AG10803 (cell line): ENCODE data around the gene CELF2.

Experiments
- DNase-seq: peaks from one replicate; pipeline ENCODE4 v3.0.0; 2010; ENCODE audit warnings: low read depth
- H3K4me3 ChIP-seq: 2 replicates; pipeline ENCODE4 v1.5.1; 2011; ENCODE audit warnings: mild to moderate bottlenecking, low read length, control low read depth
- CTCF ChIP-seq: conservative IDR thresholded peaks from 2 replicates; pipeline ENCODE4 v1.5.1; 2011; ENCODE audit warnings: mild to moderate bottlenecking, low read length, control low read depth, inconsistent platforms

CELF2 gene

GRCh38 chr10:11158080-11158479, 140.4 kb downstream of the CELF2 start:
- DNase-seq = no peak
- no peak for TF ChIP-seq CTCF
- no peak overlapping the region for H3K4me3 ChIP-seq

GRCh38 chr10:11159543-11160215, 142.0 kb downstream of the CELF2 start:
- DNase-seq = no peak
- TF ChIP-seq CTCF = no peak
- no peak overlapping the region for H3K4me3 ChIP-seq

- H3K4me3 ChIP-seq = no peak overlapping the region
- no peak for TF ChIP-seq CTCF
- DNase-seq = no peak
Observed at GRCh38 chr10:11161096-11161495, 143.4 kb downstream of the CELF2 start.

GRCh38 chr10:11161910-11162309, 144.2 kb downstream of the CELF2 start:
- no peak overlapping the region for H3K4me3 ChIP-seq
- no peak for TF ChIP-seq CTCF
- no peak for DNase-seq

- no peak overlapping the region for H3K4me3 ChIP-seq
- no peak for TF ChIP-seq CTCF
- no peak for DNase-seq
Observed at GRCh38 chr10:11162828-11163599, 145.3 kb downstream of the CELF2 start.

GRCh38 chr10:11163780-11164550, 146.3 kb downstream of the CELF2 start:
- no peak for TF ChIP-seq CTCF
- peak overlapping the region; percentile 65; the same call in 1 of the 2 replicates for H3K4me3 ChIP-seq
- DNase-seq = no peak

GRCh38 chr10:11164551-11164802, 146.8 kb downstream of the CELF2 start:
- no peak for DNase-seq
- H3K4me3 ChIP-seq = peak overlapping the region; percentile 65
- no peak for TF ChIP-seq CTCF
